Mesenteric fat pad (tissue), 1 donor: Measurements from ENCODE around the gene LRRC56. TPM values are rescaled to one million over a fixed set of nuclear protein-coding genes. Genes with fewer than 3 reads are reported as not detected.

Experiments
- DNase-seq: peaks from one replicate; pipeline ENCODE4 v3.0.0-alpha.2; 2020; ENCODE audit warnings: low spot score
- total RNA-seq: library from RNA; stranded (reverse); fragmentation: NEBNext Ultra II Directional; extraction: Animal tissue kit (Norgen Biotek cat#: 25700); gene quantifications from one replicate; pipeline ENCODE4 v1.2.1, GENCODE V29; 2021
- donor health status: DM: yes; HTN: yes; CAD: no.

The LRRC56 gene
- total RNA-seq, 1 donor from 2014 or later: 0.71 TPM

DNA sequence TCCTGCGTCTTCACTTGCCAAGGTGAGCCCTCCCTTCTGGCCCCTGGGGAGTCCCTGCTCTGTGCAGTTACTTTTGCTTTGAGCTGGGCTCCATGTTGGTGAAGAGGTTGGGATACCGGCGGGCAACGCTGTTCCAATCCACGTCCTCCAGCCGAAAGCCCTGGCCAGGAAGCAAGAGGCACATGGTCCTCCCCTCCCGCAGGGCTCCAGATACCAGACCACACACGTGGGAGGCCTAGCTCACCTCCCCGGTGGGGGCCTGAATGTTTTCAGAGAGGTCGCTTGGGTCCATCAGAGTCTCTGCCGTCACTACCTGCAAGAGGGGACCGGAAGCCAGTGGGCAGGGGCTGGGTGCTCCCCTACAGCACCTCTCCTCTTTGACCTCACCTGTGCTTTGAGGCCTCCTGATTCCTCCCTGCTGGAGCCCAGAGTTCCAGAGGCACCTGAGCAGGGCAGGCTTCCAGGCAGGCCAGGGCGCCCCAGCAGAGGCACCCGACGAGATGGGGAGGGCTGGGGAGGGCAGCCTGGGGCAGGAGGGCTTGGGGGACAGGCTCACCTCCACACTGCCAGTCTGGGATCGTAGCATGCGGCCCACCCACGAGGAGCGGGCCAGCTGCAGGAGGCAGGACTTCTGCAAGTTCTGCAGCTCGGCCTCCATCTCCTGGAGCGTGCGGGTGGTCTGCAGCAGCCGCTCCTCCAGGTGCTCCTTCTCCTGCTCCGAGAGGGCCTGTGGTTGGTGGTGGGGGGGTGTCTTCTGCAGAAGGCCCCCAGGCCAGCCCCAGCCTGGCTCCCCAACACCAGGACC, 20.2 kb downstream of the LRRC56 start:
- no peak for DNase-seq

DNA sequence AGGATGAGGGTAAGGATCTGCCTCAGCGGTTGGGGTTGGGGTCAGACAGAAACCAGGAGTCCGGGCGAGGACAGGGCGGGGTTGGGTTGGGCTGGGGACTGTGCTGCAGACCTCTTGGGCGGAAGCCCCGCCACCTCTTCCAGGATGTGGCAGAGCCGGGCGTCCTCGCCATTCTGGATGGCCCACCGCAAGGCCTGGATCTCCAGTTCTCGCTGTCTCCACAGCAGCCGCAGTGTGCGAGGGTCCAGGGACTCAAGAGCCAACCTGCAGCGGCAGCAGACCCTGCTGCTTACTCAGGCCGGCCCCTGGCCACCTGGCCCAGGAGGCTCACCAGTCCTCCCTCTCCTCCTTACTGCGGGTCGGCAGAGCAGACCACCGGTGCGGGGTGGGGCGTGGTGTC, 21.2 kb downstream of the LRRC56 start:
- no peak for DNase-seq

DNA sequence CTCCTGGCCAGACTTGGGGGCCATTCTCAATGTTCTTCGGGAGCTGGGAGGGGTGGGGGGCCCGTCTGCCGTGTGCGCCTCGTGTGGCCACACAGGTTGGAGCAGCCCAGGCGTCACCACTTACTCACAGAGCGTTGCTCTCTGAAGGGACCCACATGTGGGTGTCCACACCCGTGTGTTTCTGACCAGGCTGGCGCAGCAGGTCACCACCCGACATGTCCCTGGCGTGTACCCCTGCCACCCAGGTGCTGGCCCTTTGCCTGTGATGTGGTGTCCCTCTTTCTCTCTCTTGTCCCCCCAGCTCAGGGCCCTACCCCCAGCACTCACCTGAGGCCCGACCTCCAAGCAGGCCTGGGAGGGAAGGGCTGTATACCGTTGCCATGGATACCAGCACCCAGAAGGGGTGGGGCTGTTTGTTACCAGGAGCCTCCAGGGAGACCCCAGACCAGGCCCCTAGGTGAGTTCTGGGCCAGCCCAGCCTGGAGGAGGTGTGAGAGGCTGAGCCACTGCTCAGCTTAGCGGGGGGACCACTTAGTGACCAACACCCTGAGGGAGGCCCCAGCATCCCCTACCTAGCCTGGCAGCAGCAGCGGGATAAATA, 21.8 kb downstream of the LRRC56 start:
- no peak for DNase-seq

GRCh38 chr11:559712-560304, 22.5 kb downstream of the LRRC56 start:
- no peak for DNase-seq

DNA sequence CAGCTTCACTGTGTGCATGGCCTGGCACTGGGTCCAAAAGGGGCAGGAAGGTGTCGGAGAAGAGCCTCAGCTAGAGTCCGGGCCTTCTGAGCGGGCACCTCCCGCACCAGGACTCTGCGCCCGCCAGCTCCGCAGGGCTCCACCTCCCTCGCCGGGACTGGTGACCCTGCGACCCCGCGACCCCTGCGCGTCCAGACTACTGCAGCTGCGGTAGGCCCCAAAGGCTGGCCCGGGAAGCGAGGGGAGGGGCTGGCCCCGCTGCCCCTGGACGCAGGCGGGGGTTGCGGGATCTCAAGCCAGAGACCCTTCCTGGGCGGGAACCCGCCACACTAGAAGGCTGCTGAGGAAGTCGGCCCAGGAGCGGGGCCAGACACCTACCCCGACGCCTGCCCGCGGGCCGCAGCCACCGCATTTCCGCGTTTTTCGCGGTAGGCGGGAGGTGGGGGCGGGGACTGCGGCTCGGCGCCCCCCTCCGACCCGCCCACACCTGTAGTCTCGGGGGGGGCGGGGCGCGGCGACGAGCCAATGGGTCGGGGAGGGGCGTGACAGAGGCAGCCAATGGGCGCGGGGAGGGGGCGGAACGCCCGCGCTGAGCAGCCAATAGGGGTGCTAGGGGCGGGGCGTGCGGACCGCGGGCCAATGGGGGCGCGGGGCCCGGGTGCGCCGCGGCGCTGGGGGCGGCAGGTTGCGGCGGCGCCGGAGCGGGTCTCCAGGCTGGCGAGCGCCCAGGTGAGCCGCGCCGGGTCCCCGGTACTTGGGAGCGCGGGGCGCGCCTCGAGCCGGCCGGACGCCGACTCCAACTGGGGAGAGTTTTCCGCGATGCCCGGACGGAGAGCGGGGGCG, 23.2 kb downstream of the LRRC56 start, which contains the start of the genes LMNTD2 and RASSF7:
LMNTD2 (minus strand) TSS at position 434 of the 843 bp plus-strand sequence; CDS start at position 412, 22 bp downstream.
RASSF7 (plus strand) TSS at position 666 of the 843 bp plus-strand sequence. CDS start 799 bp downstream, outside the sequence.
- DNase-seq: peak; percentile 96

DNA sequence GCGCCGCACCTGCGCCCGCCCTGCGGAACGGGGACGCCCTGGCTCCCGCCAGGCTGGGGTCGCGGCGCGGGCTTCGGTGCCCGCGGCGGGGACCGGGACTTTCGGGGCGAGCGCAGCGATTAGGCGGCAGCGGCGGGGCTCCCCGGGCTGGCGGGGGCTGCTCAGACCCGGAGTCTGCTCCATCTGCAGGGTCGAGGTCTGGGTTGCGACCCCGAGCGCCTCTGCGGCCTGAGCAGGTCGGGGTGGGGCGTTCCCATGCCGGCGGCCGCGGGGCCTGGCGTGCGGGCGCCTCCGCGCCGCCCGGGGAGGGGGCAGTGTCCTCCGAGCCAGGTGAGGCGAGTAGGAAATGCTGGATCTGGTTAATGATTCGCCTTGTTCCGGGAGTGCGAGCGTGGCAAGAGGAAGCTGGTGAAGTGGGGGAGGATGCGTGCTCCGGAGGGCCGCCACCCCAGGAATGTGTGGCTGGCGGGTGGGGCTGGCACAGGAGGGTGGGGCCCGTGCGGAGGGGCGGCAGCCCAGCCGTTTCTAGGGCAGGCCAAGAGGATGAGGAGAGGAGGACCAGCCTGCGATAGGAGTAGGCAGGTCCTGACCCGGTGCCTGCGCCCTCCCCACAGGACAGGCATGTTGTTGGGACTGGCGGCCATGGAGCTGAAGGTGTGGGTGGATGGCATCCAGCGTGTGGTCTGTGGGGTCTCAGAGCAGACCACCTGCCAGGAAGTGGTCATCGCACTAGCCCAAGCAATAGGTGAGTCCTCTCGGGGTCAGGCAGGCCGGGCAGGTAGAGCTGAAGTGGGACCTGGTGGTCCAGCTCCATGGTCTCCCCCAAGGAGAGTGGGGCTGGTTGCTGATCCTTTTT, 24.0 kb downstream of the LRRC56 start:
- no peak for DNase-seq

- no peak for DNase-seq
Measured at GRCh38 chr11:562046-562645, 24.8 kb downstream of the LRRC56 start.

GRCh38 chr11:563066-563811, 25.9 kb downstream of the LRRC56 start:
- DNase-seq: no peak

- no peak for DNase-seq
Measured at GRCh38 chr11:563812-564578, 26.7 kb downstream of the LRRC56 start.

- no peak for DNase-seq
Measured at GRCh38 chr11:565921-566509, 28.7 kb downstream of the LRRC56 start.

DNA sequence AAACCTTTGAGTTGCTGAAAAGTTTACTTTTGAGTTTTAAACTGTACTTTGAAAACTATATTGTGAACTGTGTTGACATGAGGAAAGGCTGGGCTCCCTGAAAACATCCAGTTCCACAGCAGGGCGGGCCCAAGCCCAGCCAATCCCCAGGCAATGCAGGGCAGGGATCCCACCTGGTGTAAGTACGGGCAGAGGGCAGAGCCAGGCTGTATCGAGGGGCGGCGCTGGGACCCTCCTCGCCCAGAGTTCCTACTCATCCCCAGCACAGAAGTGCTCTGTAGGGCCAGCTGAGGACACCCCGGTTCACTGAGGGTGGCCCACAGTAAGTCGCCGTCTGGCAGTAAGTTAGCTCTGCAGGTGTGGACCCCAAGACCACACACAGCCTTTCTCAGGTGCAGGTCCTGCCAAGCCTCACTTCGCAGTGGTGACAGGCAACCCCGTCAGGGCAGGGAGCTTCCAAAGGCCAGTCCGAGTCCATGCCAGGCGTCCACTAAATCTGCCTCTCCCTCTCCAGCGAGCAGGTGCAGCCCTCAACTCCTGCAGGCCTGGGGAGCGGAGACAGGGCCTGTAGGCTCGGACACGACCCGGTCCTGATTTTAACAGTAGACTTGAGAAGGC, 29.8 kb downstream of the LRRC56 start:
- no peak for DNase-seq

DNA sequence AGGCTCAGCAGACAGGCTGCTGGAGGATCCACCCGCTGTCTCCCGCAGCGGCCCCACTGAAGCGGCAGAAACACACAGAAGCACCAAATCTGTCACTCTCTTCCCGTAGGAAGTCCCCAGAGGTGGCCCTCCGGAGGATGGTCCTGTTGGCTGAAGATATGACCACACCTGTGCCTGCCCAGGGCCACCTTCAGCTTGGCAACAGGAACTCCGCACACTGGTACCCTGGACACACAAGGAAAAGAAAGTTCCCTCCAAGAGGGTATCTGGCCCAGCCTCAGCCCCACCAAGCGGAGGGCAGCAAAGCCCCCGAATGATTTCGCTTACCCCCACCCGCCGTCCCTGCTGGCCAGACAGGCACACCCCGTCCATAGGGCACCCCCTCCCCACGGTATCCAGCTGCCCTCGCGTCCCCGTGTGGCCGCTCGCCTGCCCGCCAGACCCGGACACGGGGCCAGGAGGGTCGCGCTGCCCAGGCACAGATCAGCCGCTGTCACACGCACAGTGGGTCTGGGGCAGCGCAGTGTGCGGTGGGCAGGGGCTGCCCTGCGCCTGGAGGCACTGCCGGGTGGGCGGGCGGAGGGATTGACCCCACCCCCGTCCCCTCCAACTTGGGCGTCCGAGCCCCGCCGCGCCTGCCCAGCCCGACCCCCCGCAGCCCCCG, 30.4 kb downstream of the LRRC56 start:
- DNase-seq: no peak

DNA sequence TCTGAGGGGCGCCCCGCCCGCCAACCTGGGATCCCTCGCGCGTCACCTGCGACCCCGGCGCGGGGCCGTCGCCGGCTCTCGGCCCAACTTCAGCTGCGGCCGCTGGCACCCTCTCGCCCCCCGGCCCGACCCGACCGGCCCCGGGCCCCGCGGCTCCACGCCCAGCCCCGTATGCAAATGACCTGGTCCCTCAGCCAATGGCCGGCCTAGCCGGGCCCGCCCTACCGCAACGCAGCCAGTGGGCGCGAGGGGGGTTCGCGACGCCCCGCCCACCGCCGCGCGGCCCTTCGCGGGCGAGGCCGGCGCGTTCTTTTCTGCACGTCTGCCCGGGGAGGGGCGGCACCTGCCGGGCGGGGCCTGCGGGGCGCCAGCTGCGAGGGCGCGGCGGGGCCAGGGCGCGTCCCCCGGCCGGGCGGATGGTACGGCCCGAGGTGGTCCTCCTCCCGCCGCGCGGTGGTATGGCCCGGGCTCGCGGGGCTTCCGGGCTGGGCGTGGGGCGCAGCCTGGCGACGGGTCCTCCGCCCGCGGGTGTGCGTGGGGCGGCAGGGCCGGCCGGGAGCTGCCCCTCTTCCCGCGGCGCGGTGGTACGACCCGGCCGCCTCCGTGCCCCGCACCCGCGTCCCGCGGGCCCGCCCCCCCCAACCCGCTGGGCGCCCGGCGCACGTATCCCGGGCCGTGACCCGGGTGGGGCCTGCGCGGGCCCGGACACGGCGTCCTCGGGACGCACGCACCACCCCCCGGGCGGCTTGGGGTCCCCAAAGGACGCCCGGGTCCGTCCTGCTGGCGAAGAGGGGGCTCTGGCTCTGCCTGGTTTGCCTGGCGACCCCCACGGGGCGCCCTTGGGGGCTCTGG, 31.2 kb downstream of the LRRC56 start:
- peak; percentile 96 for DNase-seq

DNA sequence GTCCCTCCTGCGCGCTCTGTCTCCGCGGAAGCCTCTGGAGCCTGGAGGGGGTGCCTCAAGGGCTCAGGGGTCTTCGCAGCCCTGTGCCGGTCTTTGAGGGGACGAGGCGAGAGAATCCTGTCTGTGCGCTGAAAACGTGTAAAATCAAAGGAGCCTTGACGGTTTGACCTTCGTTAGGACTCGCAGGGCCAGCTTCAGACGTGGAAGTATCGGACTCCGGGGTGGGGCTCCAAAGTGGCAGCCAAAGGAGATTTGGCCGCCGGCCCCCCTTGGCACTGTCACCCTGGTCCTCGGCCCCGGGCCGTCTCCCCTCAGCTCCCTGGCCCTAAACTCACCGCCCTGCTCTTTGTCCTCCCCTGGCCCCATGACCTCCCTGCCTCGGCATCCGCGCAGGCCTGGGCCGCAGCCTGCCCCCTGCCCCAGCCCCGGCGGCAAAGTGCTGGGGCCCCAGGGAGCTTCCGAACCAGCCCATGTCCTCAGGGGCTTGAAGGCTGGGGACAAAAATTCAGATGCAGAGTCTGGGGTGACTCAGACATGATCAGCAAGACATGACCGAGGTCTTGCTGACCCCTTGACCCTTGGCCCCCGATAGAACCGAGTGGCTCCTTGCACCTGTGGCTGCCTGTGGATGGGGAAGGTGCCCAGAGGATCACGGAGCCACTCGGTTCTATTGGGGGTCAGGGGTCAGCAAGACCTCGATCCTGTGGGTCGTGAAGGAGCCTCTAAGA, 32.0 kb downstream of the LRRC56 start:
- DNase-seq: no peak

- DNase-seq: no peak
Measured at GRCh38 chr11:571802-572185, 34.5 kb downstream of the LRRC56 start.
